ENCODE measurements around the gene CCN5. TPM values are rescaled to one million over a fixed set of nuclear protein-coding genes. Genes with fewer than 3 reads are reported as not detected.
"Not testable (repeated sequence)": the region's sequence is repeated elsewhere in the genome, so short reads cannot be mapped to it uniquely, and the experiment has no call there.

Gene CCN5
- 112 TPM for total RNA-seq
- long read RNA-seq, transcript WISP2-203 (5 exons, 1,600 nt), result minor isoform, 8 of 98 reads
- long read RNA-seq, transcript WISP2-201 (4 exons, 1,403 nt), result major isoform, 59 of 98 reads
- long read RNA-seq, partial matches to known transcripts, result 6 of 98 reads
- long read RNA-seq, other reads (novel, unspliced or antisense), result 20 of 98 reads

GRCh38 chr20:44714701-44715498, at the start of gene CCN5:
Gene CCN5 (plus strand): TSS chr20:44715369. CDS start chr20:44715391, 22 bp downstream.
- peak; percentile 85 for ATAC-seq
- intact Hi-C loops (cut with DNase I), result no loop called here
- Histone ChIP-seq H3K27me3 (no peaks in the 10 kb centered on the region), H3K4me3 (peak within 1 kb of the TSS; percentile 43), H3K9me3 (no peaks in the 10 kb centered on the region), H3K36me3 (no peaks in the 10 kb centered on the region), H3K4me1 (peaks cover 20% of the 10 kb centered on the region), H3K27ac (peak within 1 kb of the TSS; percentile 86)
- peak; percentile 92 for DNase-seq
- TF ChIP-seq CTCF (IDR thresholded peaks at IDR 0.05), result no peak

GRCh38 chr20:44666066-44666465, 49.1 kb upstream of the CCN5 start:
- no peaks in the 10 kb centered on the region for H3K27me3 ChIP-seq

GRCh38 chr20:44670851-44671250, 44.3 kb upstream of the CCN5 start:
- H3K36me3 ChIP-seq; DNase-seq; intact Hi-C loops (cut with DNase I); H3K4me3 ChIP-seq; H3K9me3 ChIP-seq; H3K27ac ChIP-seq; H3K27me3 ChIP-seq; ATAC-seq; H3K4me1 ChIP-seq: not testable (repeated sequence)

More at GRCh38 chr20:44666066-44666465, 49.1 kb upstream of the CCN5 start:
- no peaks in the 10 kb centered on the region for H3K36me3 ChIP-seq
- H3K4me3 ChIP-seq, result no peak overlapping the region
- no peak for TF ChIP-seq CTCF (IDR thresholded peaks at IDR 0.05)
- DNase-seq, result no peak
- intact Hi-C loops (cut with DNase I), result no loop called here
- no peak overlapping the region for H3K27ac ChIP-seq
- ATAC-seq, result no peak
- no peaks in the 10 kb centered on the region for H3K9me3 ChIP-seq
- H3K4me1 ChIP-seq, result peaks cover 3% of the 10 kb centered on the region

GRCh38 chr20:44671541-44671940, 43.6 kb upstream of the CCN5 start:
- ATAC-seq, result peak; percentile 51
- DNase-seq; intact Hi-C loops (cut with DNase I); H3K27me3 ChIP-seq; H3K27ac ChIP-seq; H3K4me1 ChIP-seq; H3K4me3 ChIP-seq; H3K9me3 ChIP-seq; H3K36me3 ChIP-seq: not testable (repeated sequence)

- H3K4me1 ChIP-seq; H3K4me3 ChIP-seq; H3K27ac ChIP-seq; ATAC-seq; H3K27me3 ChIP-seq; H3K9me3 ChIP-seq; intact Hi-C loops (cut with DNase I); H3K36me3 ChIP-seq; DNase-seq: not testable (repeated sequence)
Measured at GRCh38 chr20:44672318-44672902, 42.8 kb upstream of the CCN5 start.

GRCh38 chr20:44678242-44678641, 36.9 kb upstream of the CCN5 start:
- DNase-seq, result no peak
- no peak overlapping the region for H3K27ac ChIP-seq
- no peaks in the 10 kb centered on the region for H3K9me3 ChIP-seq
- no peaks in the 10 kb centered on the region for H3K4me1 ChIP-seq
- intact Hi-C loops (cut with DNase I), result no loop called here
- no peak overlapping the region for H3K4me3 ChIP-seq
- TF ChIP-seq CTCF (IDR thresholded peaks at IDR 0.05), result no peak
- no peaks in the 10 kb centered on the region for H3K27me3 ChIP-seq
- no peaks in the 10 kb centered on the region for H3K36me3 ChIP-seq
- ATAC-seq, result no peak

- intact Hi-C loops (cut with DNase I), result no loop called here
- Histone ChIP-seq H3K4me1 (no peaks in the 10 kb centered on the region), H3K36me3 (no peaks in the 10 kb centered on the region), H3K4me3 (no peak overlapping the region), H3K27ac (no peak overlapping the region), H3K27me3 (no peaks in the 10 kb centered on the region), H3K9me3 (no peaks in the 10 kb centered on the region)
- DNase-seq (no peak), ATAC-seq (no peak)
- no peak for TF ChIP-seq CTCF (IDR thresholded peaks at IDR 0.05)
Measured at GRCh38 chr20:44678990-44679611, 36.1 kb upstream of the CCN5 start.
